Adipocyte (in vitro differentiated cells): ENCODE results near the gene SERHL2.
"Not testable (repeated sequence)": the region's sequence is repeated elsewhere in the genome, so short reads cannot be mapped to it uniquely, and the experiment has no call there.

Source experiments
- DNase-seq: peaks from one replicate; pipeline ENCODE4 v3.0.0-alpha.2; 2015; ENCODE audit warnings: low read depth
- H3K27me3 ChIP-seq: replicated peaks from 2 replicates; pipeline ENCODE4 v1.7.0; 2013; ENCODE audit warnings: mild to moderate bottlenecking, low read length, moderate library complexity; ENCODE audit not compliant: control insufficient read depth, insufficient read depth
- H3K36me3 ChIP-seq: 2 replicates; pipeline ENCODE4 v1.7.0; 2013; ENCODE audit warnings: low read length, mild to moderate bottlenecking, moderate library complexity; ENCODE audit not compliant: control insufficient read depth, insufficient read depth, severe bottlenecking
- H3K4me1 ChIP-seq: 2 replicates; pipeline ENCODE4 v1.7.0; 2013; ENCODE audit warnings: mild to moderate bottlenecking, low read length, moderate library complexity; ENCODE audit not compliant: control insufficient read depth, insufficient read depth
- H3K4me3 ChIP-seq: 2 replicates; pipeline ENCODE4 v1.7.0; 2013; ENCODE audit warnings: mild to moderate bottlenecking, low read length, moderate library complexity
- H3K9ac ChIP-seq: 2 replicates; pipeline ENCODE4 v1.7.0; 2013; ENCODE audit warnings: mild to moderate bottlenecking, low read length, moderate library complexity
- H3K9me3 ChIP-seq: 2 replicates; pipeline ENCODE4 v1.7.0; 2013; ENCODE audit warnings: mild to moderate bottlenecking, low read length, moderate library complexity; ENCODE audit not compliant: control insufficient read depth

The SERHL2 gene

GRCh38 chr22:42561856-42562255 is 8.1 kb downstream of the SERHL2 start:
- Histone ChIP-seq H3K36me3 (no peaks in the 10 kb centered on the region), H3K9ac (no peak overlapping the region), H3K27me3 (no peaks in the 10 kb centered on the region), H3K4me1 (no peaks in the 10 kb centered on the region), H3K4me3 (no peak overlapping the region), H3K9me3 (no peaks in the 10 kb centered on the region)
- no peak for DNase-seq

- Histone ChIP-seq H3K36me3 (no peaks in the 10 kb centered on the region), H3K4me3 (no peak overlapping the region), H3K9ac (no peak overlapping the region), H3K9me3 (no peaks in the 10 kb centered on the region), H3K4me1 (no peaks in the 10 kb centered on the region), H3K27me3 (no peaks in the 10 kb centered on the region)
- no peak for DNase-seq
Observed at GRCh38 chr22:42562279-42562678, 8.5 kb downstream of the SERHL2 start.

DNA sequence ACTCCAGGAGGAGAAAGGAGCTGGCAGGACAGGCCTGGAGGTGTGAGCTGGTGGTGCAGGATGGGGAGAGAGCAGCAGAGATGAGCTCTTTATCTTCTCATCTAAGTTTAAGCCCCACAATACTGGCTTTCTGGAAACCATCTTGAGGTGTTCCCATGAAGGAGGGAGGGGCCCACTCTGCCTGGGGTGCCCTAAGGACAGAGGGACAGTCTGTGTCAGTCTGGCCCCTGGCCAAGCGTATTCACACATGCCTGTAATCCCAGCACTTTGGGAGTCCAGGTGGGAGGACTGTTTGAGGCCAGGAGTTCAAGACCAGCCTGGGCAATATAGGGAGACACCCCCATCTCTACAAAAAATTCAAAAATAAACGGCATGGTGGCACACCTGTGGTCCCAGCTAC is 8.9 kb downstream of the SERHL2 start:
- Histone ChIP-seq H3K27me3 (no peaks in the 10 kb centered on the region), H3K4me3 (no peak overlapping the region), H3K9me3 (no peaks in the 10 kb centered on the region), H3K9ac (no peak overlapping the region), H3K4me1 (no peaks in the 10 kb centered on the region), H3K36me3 (no peaks in the 10 kb centered on the region)
- DNase-seq, result no peak

DNA sequence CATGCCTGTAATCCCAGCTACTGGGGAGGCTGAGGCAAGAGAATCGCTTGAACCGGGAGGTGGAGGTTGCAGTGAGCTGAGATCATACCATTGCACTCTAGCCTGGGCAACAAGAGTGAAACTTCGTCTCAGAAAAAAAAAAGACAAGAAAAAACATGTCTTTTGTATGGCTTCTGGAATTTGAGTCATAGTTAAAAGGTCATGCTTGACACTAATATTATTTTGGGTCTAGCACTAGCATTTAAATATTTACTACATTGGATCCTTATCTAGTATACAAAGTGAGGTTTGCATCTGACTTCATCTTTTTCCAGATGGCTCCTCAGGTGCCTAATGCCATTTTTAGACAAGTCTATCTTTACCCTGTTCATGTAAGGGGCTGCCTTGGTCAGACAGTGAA is 10.2 kb downstream of the SERHL2 start:
- H3K4me3 ChIP-seq, H3K9me3 ChIP-seq, H3K36me3 ChIP-seq, H3K4me1 ChIP-seq, H3K27me3 ChIP-seq, DNase-seq, H3K9ac ChIP-seq: not testable (repeated sequence)

DNA sequence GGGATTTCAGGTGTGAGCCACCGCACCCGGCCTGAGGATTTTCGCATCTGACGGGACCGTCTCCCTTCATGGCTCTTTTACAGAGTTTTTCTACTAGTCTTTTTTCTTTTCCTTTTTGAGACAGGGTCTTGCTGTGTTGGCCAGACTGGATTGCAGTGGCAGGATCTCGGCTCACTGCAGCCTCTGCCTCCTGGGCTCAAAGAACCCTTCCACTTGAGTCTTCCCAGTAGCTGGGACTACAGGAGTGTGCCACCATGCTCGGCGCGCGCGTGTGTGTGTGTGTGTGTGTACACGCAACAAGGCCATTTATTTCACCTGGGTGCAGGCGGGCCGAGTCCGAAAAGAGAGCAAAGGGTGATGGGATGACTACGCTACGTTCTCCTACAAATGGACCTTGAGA is 10.9 kb downstream of the SERHL2 start:
- Histone ChIP-seq H3K9ac (no peak overlapping the region), H3K27me3 (no peaks in the 10 kb centered on the region), H3K4me1 (no peaks in the 10 kb centered on the region), H3K4me3 (no peak overlapping the region), H3K9me3 (no peaks in the 10 kb centered on the region), H3K36me3 (no peaks in the 10 kb centered on the region)
- no peak for DNase-seq

GRCh38 chr22:42565956-42566355 is 12.2 kb downstream of the SERHL2 start:
- H3K4me3 ChIP-seq, result no peak overlapping the region
- no peaks in the 10 kb centered on the region for H3K27me3 ChIP-seq
- H3K4me1 ChIP-seq, result no peaks in the 10 kb centered on the region
- no peak overlapping the region for H3K9ac ChIP-seq
- H3K36me3 ChIP-seq, result no peaks in the 10 kb centered on the region
- no peaks in the 10 kb centered on the region for H3K9me3 ChIP-seq
- DNase-seq, result no peak

GRCh38 chr22:42567950-42568349 is 14.2 kb downstream of the SERHL2 start:
- H3K4me3 ChIP-seq, DNase-seq, H3K27me3 ChIP-seq, H3K9ac ChIP-seq, H3K4me1 ChIP-seq, H3K9me3 ChIP-seq, H3K36me3 ChIP-seq: not testable (repeated sequence)

DNA sequence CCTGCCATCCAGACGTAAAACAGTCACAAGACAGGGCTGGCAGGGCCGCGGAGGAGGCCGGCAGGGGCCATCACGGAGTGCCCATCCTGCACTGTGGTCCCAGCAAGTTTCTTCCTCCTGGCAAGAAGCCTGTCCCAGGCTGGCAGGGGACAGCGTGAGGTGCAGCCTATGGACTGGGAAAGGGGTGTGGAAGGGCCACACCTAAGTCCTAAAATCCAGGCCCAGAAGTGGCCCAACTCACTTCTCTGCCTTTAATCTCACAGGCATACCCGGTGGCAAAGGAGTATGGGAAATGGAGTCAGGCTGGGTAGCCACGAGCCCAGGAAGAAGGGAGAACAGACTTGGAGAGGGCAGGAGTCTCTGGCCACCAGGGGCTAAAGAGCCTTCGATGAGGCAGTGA is 16.8 kb downstream of the SERHL2 start:
- not testable (repeated sequence) for H3K4me1 ChIP-seq, H3K4me3 ChIP-seq, H3K9ac ChIP-seq, H3K27me3 ChIP-seq, DNase-seq, H3K9me3 ChIP-seq
- peaks cover 13% of the 10 kb centered on the region for H3K36me3 ChIP-seq

DNA sequence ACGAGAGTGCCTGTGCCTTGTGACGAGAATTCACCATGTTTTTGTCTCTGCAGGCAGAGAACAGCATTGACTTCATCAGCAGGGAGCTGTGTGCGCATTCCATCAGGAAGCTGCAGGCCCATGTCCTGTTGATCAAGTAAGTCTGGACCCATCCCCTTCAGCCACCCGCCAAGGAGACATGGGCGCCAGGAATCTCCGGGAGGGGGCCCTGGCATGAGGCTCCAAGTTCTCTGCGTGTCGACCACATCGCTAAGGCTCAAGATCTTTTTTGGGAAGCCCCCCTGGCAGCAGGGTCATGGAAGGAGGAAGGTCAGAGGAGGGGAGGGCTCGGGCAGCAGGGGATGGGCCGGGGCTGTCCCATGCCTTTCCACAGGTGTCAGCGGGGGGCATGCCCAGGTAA is 17.3 kb downstream of the SERHL2 start:
- not testable (repeated sequence) for H3K27me3 ChIP-seq, H3K9me3 ChIP-seq, H3K4me1 ChIP-seq, H3K4me3 ChIP-seq, H3K9ac ChIP-seq, DNase-seq
- peaks cover 13% of the 10 kb centered on the region for H3K36me3 ChIP-seq

- H3K4me1 ChIP-seq, H3K4me3 ChIP-seq, DNase-seq, H3K9me3 ChIP-seq, H3K27me3 ChIP-seq, H3K9ac ChIP-seq: not testable (repeated sequence)
- peaks cover 35% of the 10 kb centered on the region for H3K36me3 ChIP-seq
Observed at GRCh38 chr22:42574046-42574445, 20.3 kb downstream of the SERHL2 start.

GRCh38 chr22:42574468-42574867 is 20.7 kb downstream of the SERHL2 start:
- not testable (repeated sequence) for DNase-seq, H3K9ac ChIP-seq, H3K27me3 ChIP-seq, H3K9me3 ChIP-seq, H3K4me1 ChIP-seq, H3K4me3 ChIP-seq
- H3K36me3 ChIP-seq, result peaks cover 35% of the 10 kb centered on the region

- DNase-seq, result not testable (repeated sequence)
Observed at GRCh38 chr22:42575996-42576574, 22.3 kb downstream of the SERHL2 start.

More at GRCh38 chr22:42575996-42576574, 22.3 kb downstream of the SERHL2 start:
- not testable (repeated sequence) for H3K4me1 ChIP-seq, H3K4me3 ChIP-seq, H3K9ac ChIP-seq, H3K27me3 ChIP-seq, H3K9me3 ChIP-seq
- peaks cover 38% of the 10 kb centered on the region for H3K36me3 ChIP-seq
